ENCODE results near the gene CPA4.
A peak's percentile ranks its signal among the peaks of the same experiment; 100 is the strongest.
"Not testable (repeated sequence)": the region's sequence is repeated elsewhere in the genome, so short reads cannot be mapped to it uniquely, and the experiment has no call there.

CPA4 gene

GRCh38 chr7:130292682-130293257 is at the start of gene CPA4:
Gene CPA4 (plus strand): TSS chr7:130293161. CDS start chr7:130293181, 20 bp downstream.
- DNase-seq, result no peak

GRCh38 chr7:130243486-130243885 is 49.5 kb upstream of the CPA4 start:
- DNase-seq, result not testable (repeated sequence)

GRCh38 chr7:130246491-130246890 is 46.5 kb upstream of the CPA4 start:
- DNase-seq, result not testable (repeated sequence)

- DNase-seq, result not testable (repeated sequence)
Measured at GRCh38 chr7:130248842-130249241, 44.1 kb upstream of the CPA4 start.

GRCh38 chr7:130249626-130250025 is 43.3 kb upstream of the CPA4 start:
- DNase-seq, result not testable (repeated sequence)

- no peak for DNase-seq
Measured at GRCh38 chr7:130254555-130254954, 38.4 kb upstream of the CPA4 start.

- no peak for DNase-seq
Measured at GRCh38 chr7:130256704-130257103, 36.3 kb upstream of the CPA4 start.

- DNase-seq, result no peak
Measured at GRCh38 chr7:130258494-130259078, 34.4 kb upstream of the CPA4 start.

GRCh38 chr7:130262448-130262847 is 30.5 kb upstream of the CPA4 start:
- no peak for DNase-seq

GRCh38 chr7:130263130-130263529 is 29.8 kb upstream of the CPA4 start:
- DNase-seq, result no peak

- no peak for DNase-seq
Measured at GRCh38 chr7:130266258-130266960, 26.6 kb upstream of the CPA4 start, which contains the start of gene CPA2. Gene CPA2 (plus strand): TSS chr7:130266863. CDS start chr7:130266882, 19 bp downstream.

GRCh38 chr7:130266961-130267321 is 26.0 kb upstream of the CPA4 start:
- DNase-seq, result no peak

GRCh38 chr7:130268463-130269317 is 24.3 kb upstream of the CPA4 start:
- no peak for DNase-seq

- DNase-seq, result no peak
Measured at GRCh38 chr7:130269318-130269694, 23.7 kb upstream of the CPA4 start.

- DNase-seq, result no peak
Measured at GRCh38 chr7:130270947-130271800, 21.8 kb upstream of the CPA4 start.

- no peak for DNase-seq
Measured at GRCh38 chr7:130272381-130273080, 20.4 kb upstream of the CPA4 start.

GRCh38 chr7:130273081-130273932 is 19.7 kb upstream of the CPA4 start:
- peak; percentile 87 for DNase-seq

- peak; percentile 42 for DNase-seq
Measured at GRCh38 chr7:130273933-130274255, 19.1 kb upstream of the CPA4 start.

- DNase-seq, result no peak
Measured at GRCh38 chr7:130274296-130274695, 18.7 kb upstream of the CPA4 start.

GRCh38 chr7:130274983-130275591 is 17.9 kb upstream of the CPA4 start:
- peak; percentile 12 for DNase-seq

Data from NCI-H2107 (cell line).